ENCODE results near the gene RANBP9. TPM values are rescaled to one million over a fixed set of nuclear protein-coding genes. Genes with fewer than 3 reads are reported as not detected.

Gene RANBP9
- total and polyA plus RNA-seq, 2 of the 13 experiments (the other 11 are each of a cell fraction or from before 2014, with no cell fraction given) = 26.6 to 30.6 TPM

DNA sequence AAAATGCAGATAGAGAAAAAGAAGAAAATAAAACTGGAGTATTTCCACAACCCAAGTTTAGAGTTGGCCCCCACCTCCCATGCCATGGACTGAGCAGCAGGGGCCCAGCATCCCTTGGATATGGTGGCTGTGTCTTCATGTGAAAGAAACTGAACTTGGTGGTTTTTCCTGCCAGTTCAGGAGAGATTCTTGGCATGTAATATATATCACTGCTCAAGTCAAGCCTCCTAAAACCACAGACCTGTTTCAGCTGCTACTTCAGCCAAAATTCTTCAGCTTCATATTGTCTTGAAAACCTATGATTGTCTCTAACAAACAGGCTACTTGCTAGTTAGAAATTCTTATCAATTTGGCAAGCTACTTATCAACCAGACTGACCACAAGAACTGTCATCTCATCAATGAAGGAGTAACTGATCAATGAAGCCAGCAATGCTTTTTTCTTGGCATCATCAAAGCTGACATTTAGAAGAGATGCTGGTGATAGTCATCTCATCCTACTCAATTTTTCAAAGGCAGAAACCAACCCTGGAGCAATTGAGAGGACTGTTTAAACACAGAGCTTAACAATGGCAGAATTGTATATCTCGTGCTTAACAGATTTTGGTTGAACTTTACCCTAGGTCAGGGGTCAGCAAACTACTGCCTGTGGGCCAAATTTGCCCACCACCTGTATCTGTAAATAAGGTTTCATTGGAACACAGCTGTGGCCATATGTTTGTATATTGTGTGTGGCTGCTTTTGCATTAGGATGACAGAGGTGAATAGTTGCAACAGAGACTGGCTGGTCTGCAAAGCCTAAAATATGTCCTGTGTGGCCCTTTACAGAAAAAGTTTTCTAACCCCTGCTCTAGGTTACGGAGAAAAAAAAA lies 106.9 kb downstream of the RANBP9 start (continued):
- TF ChIP-seq, protein P1, sequence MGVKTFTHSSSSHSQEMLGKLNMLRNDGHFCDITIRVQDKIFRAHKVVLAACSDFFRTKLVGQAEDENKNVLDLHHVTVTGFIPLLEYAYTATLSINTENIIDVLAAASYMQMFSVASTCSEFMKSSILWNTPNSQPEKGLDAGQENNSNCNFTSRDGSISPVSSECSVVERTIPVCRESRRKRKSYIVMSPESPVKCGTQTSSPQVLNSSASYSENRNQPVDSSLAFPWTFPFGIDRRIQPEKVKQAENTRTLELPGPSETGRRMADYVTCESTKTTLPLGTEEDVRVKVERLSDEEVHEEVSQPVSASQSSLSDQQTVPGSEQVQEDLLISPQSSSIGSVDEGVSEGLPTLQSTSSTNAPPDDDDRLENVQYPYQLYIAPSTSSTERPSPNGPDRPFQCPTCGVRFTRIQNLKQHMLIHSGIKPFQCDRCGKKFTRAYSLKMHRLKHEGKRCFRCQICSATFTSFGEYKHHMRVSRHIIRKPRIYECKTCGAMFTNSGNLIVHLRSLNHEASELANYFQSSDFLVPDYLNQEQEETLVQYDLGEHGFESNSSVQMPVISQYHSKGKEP (CRISPR knock-in tag; IDR thresholded peaks at IDR 0.05) = no peak
- TF ChIP-seq AGO1 (IDR thresholded peaks at IDR 0.05; ENCODE audit: low read depth, low read length, poor library complexity, severe bottlenecking) (no peak), HCFC1 (IDR thresholded peaks at IDR 0.05; ENCODE audit: low read depth, low read length) (no peak), SNAI1 (CRISPR knock-in tag; IDR thresholded peaks at IDR 0.05; ENCODE audit: borderline replicate concordance) (peak; percentile 69; the same call in 1 of the 2 replicates), RFX3 (CRISPR knock-in tag; IDR thresholded peaks at IDR 0.05) (no peak), HIVEP1 (CRISPR knock-in tag; IDR thresholded peaks at IDR 0.05) (no peak), ZBTB3 (CRISPR knock-in tag; IDR thresholded peaks at IDR 0.05; ENCODE audit: borderline replicate concordance, low read depth) (peak; percentile 90; the same call in 1 of the 2 replicates), SP2 (CRISPR knock-in tag; IDR thresholded peaks at IDR 0.05) (no peak), ZNF629 (CRISPR knock-in tag; conservative IDR thresholded peaks at IDR 0.05) (peak; percentile 54; the same call in 1 of the 2 replicates), ZNF781 (CRISPR knock-in tag; IDR thresholded peaks at IDR 0.05; ENCODE audit: borderline replicate concordance, not compliant biosample characterization) (no peak), ZBTB7B (CRISPR knock-in tag; IDR thresholded peaks at IDR 0.05) (peak; percentile 96), SMYD3 (CRISPR knock-in tag; IDR thresholded peaks at IDR 0.05) (peak; percentile 77; the same call in 1 of the 2 replicates), ZNF12 (CRISPR knock-in tag; IDR thresholded peaks at IDR 0.05) (peak; percentile 52; the same call in 1 of the 2 replicates), SATB2 (CRISPR knock-in tag; IDR thresholded peaks at IDR 0.05) (no peak)
- TF ChIP-seq, protein P2, sequence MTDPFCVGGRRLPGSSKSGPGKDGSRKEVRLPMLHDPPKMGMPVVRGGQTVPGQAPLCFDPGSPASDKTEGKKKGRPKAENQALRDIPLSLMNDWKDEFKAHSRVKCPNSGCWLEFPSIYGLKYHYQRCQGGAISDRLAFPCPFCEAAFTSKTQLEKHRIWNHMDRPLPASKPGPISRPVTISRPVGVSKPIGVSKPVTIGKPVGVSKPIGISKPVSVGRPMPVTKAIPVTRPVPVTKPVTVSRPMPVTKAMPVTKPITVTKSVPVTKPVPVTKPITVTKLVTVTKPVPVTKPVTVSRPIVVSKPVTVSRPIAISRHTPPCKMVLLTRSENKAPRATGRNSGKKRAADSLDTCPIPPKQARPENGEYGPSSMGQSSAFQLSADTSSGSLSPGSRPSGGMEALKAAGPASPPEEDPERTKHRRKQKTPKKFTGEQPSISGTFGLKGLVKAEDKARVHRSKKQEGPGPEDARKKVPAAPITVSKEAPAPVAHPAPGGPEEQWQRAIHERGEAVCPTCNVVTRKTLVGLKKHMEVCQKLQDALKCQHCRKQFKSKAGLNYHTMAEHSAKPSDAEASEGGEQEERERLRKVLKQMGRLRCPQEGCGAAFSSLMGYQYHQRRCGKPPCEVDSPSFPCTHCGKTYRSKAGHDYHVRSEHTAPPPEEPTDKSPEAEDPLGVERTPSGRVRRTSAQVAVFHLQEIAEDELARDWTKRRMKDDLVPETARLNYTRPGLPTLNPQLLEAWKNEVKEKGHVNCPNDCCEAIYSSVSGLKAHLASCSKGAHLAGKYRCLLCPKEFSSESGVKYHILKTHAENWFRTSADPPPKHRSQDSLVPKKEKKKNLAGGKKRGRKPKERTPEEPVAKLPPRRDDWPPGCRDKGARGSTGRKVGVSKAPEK (CRISPR knock-in tag; IDR thresholded peaks at IDR 0.05; ENCODE audit: borderline replicate concordance) = 0 out of 2 replicates have a peak, but pooled peaks have one; percentile 17
- TF ChIP-seq, protein P3, sequence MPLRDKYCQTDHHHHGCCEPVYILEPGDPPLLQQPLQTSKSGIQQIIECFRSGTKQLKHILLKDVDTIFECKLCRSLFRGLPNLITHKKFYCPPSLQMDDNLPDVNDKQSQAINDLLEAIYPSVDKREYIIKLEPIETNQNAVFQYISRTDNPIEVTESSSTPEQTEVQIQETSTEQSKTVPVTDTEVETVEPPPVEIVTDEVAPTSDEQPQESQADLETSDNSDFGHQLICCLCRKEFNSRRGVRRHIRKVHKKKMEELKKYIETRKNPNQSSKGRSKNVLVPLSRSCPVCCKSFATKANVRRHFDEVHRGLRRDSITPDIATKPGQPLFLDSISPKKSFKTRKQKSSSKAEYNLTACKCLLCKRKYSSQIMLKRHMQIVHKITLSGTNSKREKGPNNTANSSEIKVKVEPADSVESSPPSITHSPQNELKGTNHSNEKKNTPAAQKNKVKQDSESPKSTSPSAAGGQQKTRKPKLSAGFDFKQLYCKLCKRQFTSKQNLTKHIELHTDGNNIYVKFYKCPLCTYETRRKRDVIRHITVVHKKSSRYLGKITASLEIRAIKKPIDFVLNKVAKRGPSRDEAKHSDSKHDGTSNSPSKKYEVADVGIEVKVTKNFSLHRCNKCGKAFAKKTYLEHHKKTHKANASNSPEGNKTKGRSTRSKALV (CRISPR knock-in tag; IDR thresholded peaks at IDR 0.05) = 0 out of 2 replicates have a peak, but pooled peaks have one; percentile 68
